GM18870 (cell line): ENCODE measurements around the gene IPPK.
"Not testable (repeated sequence)": the region's sequence is repeated elsewhere in the genome, so short reads cannot be mapped to it uniquely, and the experiment has no call there.

Experiments used
- ATAC-seq: cut with Tn5 transposase; IDR thresholded peaks from one replicate; pipeline ENCODE4 v1.9.1; 2021; ENCODE audit warnings: moderate library complexity; ENCODE audit not compliant: unreplicated experiment

The IPPK gene

DNA sequence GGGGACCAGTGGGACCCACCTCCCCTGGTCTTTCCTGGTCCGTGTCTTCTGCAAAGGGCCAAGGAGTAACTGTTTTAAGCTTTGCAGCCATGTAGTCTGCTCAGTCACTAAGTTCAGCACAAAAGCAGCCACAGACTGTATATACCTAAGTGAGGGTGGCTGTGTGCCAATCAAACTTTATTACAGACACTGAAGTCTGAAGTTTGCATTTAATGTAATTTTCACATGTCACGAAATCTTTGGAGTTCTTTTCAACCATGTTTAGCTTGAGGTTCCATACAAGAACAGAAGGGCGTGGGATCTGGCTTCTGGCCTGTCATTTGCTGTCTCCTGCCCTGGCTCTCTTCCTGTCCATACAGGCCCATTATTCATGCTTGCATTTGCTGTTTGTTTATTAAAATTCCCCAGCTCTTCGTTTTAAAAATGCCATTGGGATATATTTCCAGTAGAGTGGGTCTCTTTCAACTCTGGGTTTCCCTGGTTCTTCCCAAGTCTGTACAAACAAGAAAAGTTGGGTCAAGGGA, 69.9 kb downstream of the IPPK start:
- no peak for ATAC-seq

GRCh38 chr9:92598382-92598781, 71.5 kb downstream of the IPPK start:
- ATAC-seq = no peak

- no peak for ATAC-seq
These were observed 74.0 kb downstream of the IPPK start for GRCh38 chr9:92595930-92596329.

GRCh38 chr9:92595075-92595474, 74.9 kb downstream of the IPPK start:
- not testable (repeated sequence) for ATAC-seq

- ATAC-seq = no peak
These were observed 76.7 kb downstream of the IPPK start for GRCh38 chr9:92592946-92593861.

DNA sequence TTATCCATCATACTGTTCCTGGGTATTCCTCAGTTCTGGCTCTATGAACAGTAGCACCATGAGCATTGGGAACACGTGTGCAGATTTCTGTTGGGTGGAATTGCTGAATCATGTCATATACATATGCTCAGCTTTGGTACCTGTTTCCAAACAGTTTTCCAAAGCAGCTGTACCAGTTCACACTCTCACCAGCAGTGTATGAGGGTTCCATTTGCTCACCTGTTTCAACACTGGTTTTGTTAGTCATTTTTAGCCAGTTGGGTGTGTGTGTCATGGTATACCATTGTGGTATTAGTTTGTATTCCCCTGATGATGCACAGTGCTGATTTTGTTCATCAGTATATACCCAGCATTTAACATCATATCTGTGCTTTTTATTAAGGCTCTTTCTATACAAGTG, 77.4 kb downstream of the IPPK start:
- no peak for ATAC-seq

GRCh38 chr9:92590377-92590776, 79.6 kb downstream of the IPPK start:
- no peak for ATAC-seq

GRCh38 chr9:92589923-92590322, 80.0 kb downstream of the IPPK start:
- no peak for ATAC-seq

DNA sequence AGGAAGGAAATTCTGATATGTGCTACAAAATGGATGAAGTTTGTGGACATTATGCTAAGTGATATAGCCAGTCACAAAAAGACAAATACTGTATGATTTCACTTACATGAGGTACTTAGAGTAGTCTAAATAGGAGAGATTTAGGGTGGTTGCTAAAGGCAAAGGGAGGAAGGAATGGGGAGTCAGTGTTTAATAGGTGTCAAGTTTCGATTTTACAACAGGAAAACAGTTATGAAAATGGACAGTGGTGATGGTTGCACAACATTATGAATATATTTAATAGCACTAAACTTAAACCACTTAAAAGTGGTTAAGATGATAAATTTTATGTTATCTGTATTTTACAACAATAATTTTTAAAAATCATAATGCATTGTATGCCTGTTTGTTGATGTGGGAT, 93.8 kb downstream of the IPPK start:
- ATAC-seq = no peak

DNA sequence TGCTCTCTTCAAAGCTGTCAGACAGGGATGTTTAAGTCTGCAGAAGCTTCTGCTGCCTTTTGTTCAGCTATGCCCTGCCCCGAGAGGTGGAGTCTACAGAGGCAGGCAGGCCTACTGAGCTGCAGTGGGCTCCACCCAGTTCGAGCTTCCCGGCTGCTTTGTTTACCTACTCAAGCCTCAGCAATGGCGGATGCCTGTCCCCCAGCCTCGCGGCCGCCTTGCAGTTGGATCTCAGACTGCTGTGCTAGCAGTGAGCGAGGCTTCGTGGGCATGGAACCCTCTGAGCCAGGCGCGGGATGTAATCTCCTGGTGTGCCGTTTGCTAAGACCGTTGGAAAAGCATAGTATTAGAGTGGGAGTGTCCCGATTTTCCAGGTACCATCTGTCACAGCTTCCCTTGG, 96.3 kb downstream of the IPPK start:
- ATAC-seq = not testable (repeated sequence)

DNA sequence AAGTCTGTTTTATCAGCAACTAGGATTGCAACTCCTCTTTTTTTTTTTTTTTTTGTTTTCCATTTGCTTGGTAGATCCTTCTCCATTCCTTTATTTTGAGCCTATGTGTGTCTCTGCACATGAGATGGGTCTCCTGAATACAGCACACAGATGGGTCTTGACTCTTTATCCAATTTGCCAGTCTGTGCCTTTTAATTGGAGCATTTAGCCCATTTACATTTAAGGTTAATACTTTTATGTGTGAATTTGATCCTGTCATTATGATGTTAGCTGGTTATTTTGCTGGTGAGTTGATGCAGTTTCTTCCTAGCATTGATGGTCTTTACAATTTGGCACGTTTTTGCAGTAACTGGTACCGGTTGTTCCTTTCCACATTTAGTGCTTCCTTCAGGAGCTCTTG, 98.1 kb downstream of the IPPK start:
- ATAC-seq = not testable (repeated sequence)

DNA sequence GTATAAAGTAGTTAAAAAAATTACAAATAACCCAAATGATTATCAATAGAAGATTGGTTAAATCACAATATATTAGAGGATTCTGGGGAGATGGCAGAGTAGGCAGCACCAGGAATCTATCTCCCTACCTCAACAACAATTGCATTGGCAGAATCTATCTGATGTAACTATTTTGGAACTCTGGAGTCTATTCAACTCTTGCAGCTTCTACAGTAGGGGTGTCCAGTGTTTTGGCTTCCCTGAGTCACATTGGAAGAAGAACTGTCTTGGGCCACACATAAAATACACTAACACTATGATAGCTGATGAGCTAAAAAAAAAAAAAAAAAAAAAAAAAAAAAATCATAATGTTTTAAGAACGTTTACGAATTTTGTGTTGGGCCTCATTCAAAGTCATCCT, 104.9 kb downstream of the IPPK start:
- no peak for ATAC-seq

DNA sequence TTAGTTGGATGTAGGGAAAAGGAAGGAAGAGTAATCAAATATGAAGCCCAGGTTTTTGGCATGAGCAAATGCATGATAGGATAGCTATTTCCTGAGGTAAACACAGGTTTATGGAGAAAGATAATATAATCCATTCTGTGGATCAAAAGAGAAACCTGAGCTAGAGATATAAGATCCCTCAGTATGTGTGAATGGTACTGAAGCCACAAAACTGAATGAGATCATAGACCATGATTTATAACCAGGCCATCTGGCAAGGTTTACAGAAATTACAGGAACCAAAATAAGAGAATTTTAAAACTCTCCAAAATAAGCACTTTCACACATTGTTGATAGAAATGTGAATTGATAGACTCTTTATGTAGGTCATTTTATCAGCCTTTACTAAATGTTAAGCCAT, 105.4 kb downstream of the IPPK start:
- ATAC-seq = no peak
